ENCODE measurements around the gene MPND. TPM values are rescaled to one million over a fixed set of nuclear protein-coding genes. Genes with fewer than 3 reads are reported as not detected.
A peak's percentile ranks its signal among the peaks of the same experiment; 100 is the strongest.

The MPND gene
- total and polyA plus RNA-seq, 2 of the 13 experiments (the other 11 are each of a cell fraction or from before 2014, with no cell fraction given): 10.8 to 15.8 TPM

GRCh38 chr19:4402171-4403004 is 59.0 kb downstream of the MPND start, which contains the start of gene CHAF1A (continued):
- TF ChIP-seq FOXC1 (CRISPR knock-in tag; IDR thresholded peaks at IDR 0.05; ENCODE audit: borderline replicate concordance): no peak
- no peak for TF ChIP-seq REXO4 (CRISPR knock-in tag; IDR thresholded peaks at IDR 0.05; ENCODE audit: borderline replicate concordance)
- no peak for TF ChIP-seq FOSL1 (CRISPR knock-in tag; IDR thresholded peaks at IDR 0.05; ENCODE audit: borderline replicate concordance)
- TF ChIP-seq, protein P1, sequence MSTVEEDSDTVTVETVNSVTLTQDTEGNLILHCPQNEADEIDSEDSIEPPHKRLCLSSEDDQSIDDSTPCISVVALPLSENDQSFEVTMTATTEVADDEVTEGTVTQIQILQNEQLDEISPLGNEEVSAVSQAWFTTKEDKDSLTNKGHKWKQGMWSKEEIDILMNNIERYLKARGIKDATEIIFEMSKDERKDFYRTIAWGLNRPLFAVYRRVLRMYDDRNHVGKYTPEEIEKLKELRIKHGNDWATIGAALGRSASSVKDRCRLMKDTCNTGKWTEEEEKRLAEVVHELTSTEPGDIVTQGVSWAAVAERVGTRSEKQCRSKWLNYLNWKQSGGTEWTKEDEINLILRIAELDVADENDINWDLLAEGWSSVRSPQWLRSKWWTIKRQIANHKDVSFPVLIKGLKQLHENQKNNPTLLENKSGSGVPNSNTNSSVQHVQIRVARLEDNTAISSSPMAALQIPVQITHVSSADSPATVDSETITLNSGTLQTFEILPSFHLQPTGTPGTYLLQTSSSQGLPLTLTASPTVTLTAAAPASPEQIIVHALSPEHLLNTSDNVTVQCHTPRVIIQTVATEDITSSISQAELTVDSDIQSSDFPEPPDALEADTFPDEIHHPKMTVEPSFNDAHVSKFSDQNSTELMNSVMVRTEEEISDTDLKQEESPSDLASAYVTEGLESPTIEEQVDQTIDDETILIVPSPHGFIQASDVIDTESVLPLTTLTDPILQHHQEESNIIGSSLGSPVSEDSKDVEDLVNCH (CRISPR knock-in tag; IDR thresholded peaks at IDR 0.05): no peak
- TF ChIP-seq HIC2 (CRISPR knock-in tag; IDR thresholded peaks at IDR 0.05; ENCODE audit: low read depth): 0 out of 2 replicates have a peak, but pooled peaks have one; percentile 7
- TF ChIP-seq CREB1 (IDR thresholded peaks at IDR 0.05): peak; percentile 98
- TF ChIP-seq CREB1 (CRISPR knock-in tag; IDR thresholded peaks at IDR 0.05): peak; percentile 94
- TF ChIP-seq CENPT (CRISPR knock-in tag; IDR thresholded peaks at IDR 0.05; ENCODE audit: low read depth): no peak
- peak; percentile 97 for TF ChIP-seq RAD51 (IDR thresholded peaks at IDR 0.05; ENCODE audit: borderline replicate concordance)
- peak; percentile 77 for TF ChIP-seq BHLHE40 (IDR thresholded peaks at IDR 0.05; ENCODE audit: low read length)
- peak; percentile 67; the same call in 1 of the 2 replicates for TF ChIP-seq YEATS4 (CRISPR knock-in tag; IDR thresholded peaks at IDR 0.05; ENCODE audit: borderline replicate concordance)
- no peak for TF ChIP-seq SIX4 (CRISPR knock-in tag; IDR thresholded peaks at IDR 0.05)
- peak; percentile 32 for TF ChIP-seq SKI (IDR thresholded peaks at IDR 0.05; ENCODE audit: partially characterized antibody)
- peak; percentile 85 for TF ChIP-seq THAP11 (CRISPR knock-in tag; IDR thresholded peaks at IDR 0.05)
- no peak for TF ChIP-seq ZBTB4 (CRISPR knock-in tag; IDR thresholded peaks at IDR 0.05; ENCODE audit: borderline replicate concordance)
- TF ChIP-seq MZF1 (CRISPR knock-in tag; IDR thresholded peaks at IDR 0.05; ENCODE audit: borderline replicate concordance): no peak
- peak; percentile 35; the same call in 1 of the 2 replicates for TF ChIP-seq GATAD2A (CRISPR knock-in tag; IDR thresholded peaks at IDR 0.05)
- 0 out of 2 replicates have a peak, but pooled peaks have one; percentile 14 for TF ChIP-seq ZNF503 (CRISPR knock-in tag; IDR thresholded peaks at IDR 0.05)
- peak; percentile 92 for TF ChIP-seq GATAD1 (CRISPR knock-in tag; IDR thresholded peaks at IDR 0.05)
- TF ChIP-seq ZNF644 (CRISPR knock-in tag; IDR thresholded peaks at IDR 0.05; ENCODE audit: low read depth): no peak

Measured in HepG2 (cell line).